ENCODE measurements around the gene ADCY10. TPM values are rescaled to one million over a fixed set of nuclear protein-coding genes. Genes with fewer than 3 reads are reported as not detected.

ADCY10 gene
- total and polyA plus RNA-seq, 9 of the 15 experiments (the other 6 are each of a cell fraction or from before 2014, with no cell fraction given): 0.08 to 0.86 (median 0.22) TPM

GRCh38 chr1:167936068-167936929, 22.4 kb upstream of the ADCY10 start, which contains the start of gene DCAF6 (continued):
- TF ChIP-seq HMBOX1 (IDR thresholded peaks at IDR 0.05) (peak; percentile 79), KLF1 (tag; IDR thresholded peaks at IDR 0.05) (0 out of 2 replicates have a peak, but pooled peaks have one; percentile 40), RBM17 (IDR thresholded peaks at IDR 0.05; ENCODE audit: borderline replicate concordance, low read depth, low read length) (no peak), TEAD2 (tag; IDR thresholded peaks at IDR 0.05) (no peak), HLTF (IDR thresholded peaks at IDR 0.05) (0 out of 2 replicates have a peak, but pooled peaks have one; percentile 19), GMEB1 (CRISPR knock-in tag; IDR thresholded peaks at IDR 0.05) (peak; percentile 47), ZNF41 (CRISPR knock-in tag; conservative IDR thresholded peaks at IDR 0.05) (no peak), IRF2 (CRISPR knock-in tag; IDR thresholded peaks at IDR 0.05) (no peak), NR2F6 (CRISPR knock-in tag; IDR thresholded peaks at IDR 0.05) (no peak), ZNF449 (CRISPR knock-in tag; IDR thresholded peaks at IDR 0.05) (no peak), CREB3L1 (IDR thresholded peaks at IDR 0.05; ENCODE audit: borderline replicate concordance, low read depth) (peak; percentile 97; the same call in 1 of the 2 replicates), RBFOX2 (IDR thresholded peaks at IDR 0.05; ENCODE audit: low read depth, low read length) (peak; percentile 86), PKNOX1 (IDR thresholded peaks at IDR 0.05) (peak; percentile 80), GATA2 (CRISPR knock-in tag; IDR thresholded peaks at IDR 0.05) (no peak), NFATC3 (IDR thresholded peaks at IDR 0.05) (peak; percentile 52; the same call in 1 of the 2 replicates), NRF1 (conservative IDR thresholded peaks at IDR 0.05 in 1 of 2, IDR thresholded peaks at IDR 0.05 in 1 of 2) (peak; percentile 99 to 100), ZNF551 (CRISPR knock-in tag; IDR thresholded peaks at IDR 0.05) (no peak), THAP12 (CRISPR knock-in tag; IDR thresholded peaks at IDR 0.05) (peak; percentile 92), ZNF146 (CRISPR knock-in tag; IDR thresholded peaks at IDR 0.05; ENCODE audit: unreplicated experiment) (no peak)
